IMR-90 (cell line): ENCODE measurements around the gene CREG1. TPM values are rescaled to one million over a fixed set of nuclear protein-coding genes. Genes with fewer than 3 reads are reported as not detected.

Experiments
- ATAC-seq: fragments of 200-7000 bp; cut with Tn5 transposase; 2 replicates; pipeline ENCODE4 v1.9.1; 2020; ENCODE audit warnings: low read depth, mild to moderate bottlenecking, moderate library complexity
- BruUV-seq: library from RNA; stranded (reverse); fragments of 400-500 nt; replicated peaks from 2 replicates; lab custom pipeline; 2021; lab: Mats Ljungman, UMichigan
- CTCF ChIA-PET: fragments of 300-600 bp; formaldehyde crosslinking; extraction: SDS; loops from one replicate; lab custom pipeline; 2021; ENCODE audit warnings: antibody characterized with exemption; lab: Yijun Ruan, JAX
- POLR2A ChIA-PET: fragments of 300-600 bp; sonication (Branson Sonifier 250); formaldehyde crosslinking; loops from one replicate; lab custom pipeline; 2022; ENCODE audit warnings: antibody characterized with exemption; ENCODE audit not compliant: unreplicated experiment; lab: Charles Lee
- DNase-seq: peaks from one replicate; pipeline ENCODE4 v3.0.0; 2013
- H2AFZ ChIP-seq: replicated peaks from 2 replicates; pipeline ENCODE3; 2013; ENCODE audit warnings: low read length, mild to moderate bottlenecking; ENCODE audit not compliant: poor library complexity
- H2AK5ac ChIP-seq: 2 replicates; pipeline ENCODE4 v1.6.1; 2013; ENCODE audit warnings: low read depth, low read length, inconsistent platforms
- H2AK9ac ChIP-seq: replicated peaks from 2 replicates; pipeline ENCODE3; 2013; ENCODE audit warnings: mild to moderate bottlenecking, low read depth, low read length, moderate library complexity; ENCODE audit not compliant: poor library complexity
- H2BK120ac ChIP-seq: 2 replicates; pipeline ENCODE4 v1.6.1; 2013; ENCODE audit warnings: low read depth, low read length, inconsistent platforms
- H2BK15ac ChIP-seq: 3 replicates; pipeline ENCODE4 v1.6.1; 2013; ENCODE audit warnings: low read depth, low read length, inconsistent platforms
- H2BK20ac ChIP-seq: 2 replicates; pipeline ENCODE4 v1.6.1; 2013; ENCODE audit warnings: low read depth, mild to moderate bottlenecking, inconsistent platforms, low read length, moderate library complexity
- H2BK5ac ChIP-seq: 2 replicates; pipeline ENCODE4 v1.6.1; 2013; ENCODE audit warnings: mild to moderate bottlenecking, low read depth, low read length, inconsistent platforms; ENCODE audit not compliant: poor library complexity, severe bottlenecking
- H3K14ac ChIP-seq: replicated peaks from 2 replicates; pipeline ENCODE4 v1.6.1; 2013; ENCODE audit warnings: low read depth, low read length, inconsistent platforms
- H3K18ac ChIP-seq: 2 replicates; pipeline ENCODE4 v1.6.1; 2013; ENCODE audit warnings: low read depth, low read length, control low read depth
- H3K23ac ChIP-seq: 2 replicates; pipeline ENCODE4 v1.6.1; 2013; ENCODE audit warnings: low read depth, low read length, inconsistent platforms
- H3K27ac ChIP-seq: 2 replicates; pipeline ENCODE4 v1.5.1; 2013; ENCODE audit warnings: mild to moderate bottlenecking, control low read depth, low read length; ENCODE audit not compliant: insufficient read depth
- H3K27me3 ChIP-seq: 2 replicates; pipeline ENCODE4 v1.6.1; 2013; ENCODE audit warnings: low read length; ENCODE audit not compliant: control insufficient read depth, insufficient read depth
- H3K36me3 ChIP-seq: 2 replicates; pipeline ENCODE4 v1.6.1; 2013; ENCODE audit warnings: low read length, mixed read lengths; ENCODE audit not compliant: control insufficient read depth, insufficient read depth
- H3K4ac ChIP-seq: 2 replicates; pipeline ENCODE4 v1.6.1; 2013; ENCODE audit warnings: low read depth, low read length, inconsistent platforms
- H3K4me1 ChIP-seq: 2 replicates; pipeline ENCODE4 v1.6.1; 2013; ENCODE audit warnings: low read length, mixed read lengths; ENCODE audit not compliant: control insufficient read depth, insufficient read depth
- H3K4me2 ChIP-seq: 2 replicates; pipeline ENCODE4 v1.6.1; 2013; ENCODE audit warnings: low read depth, mild to moderate bottlenecking, control low read depth, low read length, moderate library complexity
- H3K4me3 ChIP-seq: 2 replicates; pipeline ENCODE4 v1.5.1; 2013; ENCODE audit warnings: low read depth, mild to moderate bottlenecking, control low read depth, low read length, moderate library complexity; ENCODE audit not compliant: insufficient read depth
- H3K56ac ChIP-seq: 2 replicates; pipeline ENCODE4 v1.6.1; 2013; ENCODE audit warnings: low read length, inconsistent platforms; ENCODE audit not compliant: insufficient read depth; ENCODE audit errors: extremely low read depth
- H3K79me1 ChIP-seq, 2 experiments: 2 replicates each; pipeline ENCODE4 v1.6.1; 2013; ENCODE audit warnings: low read length in 2 of 2, inconsistent platforms in 1 of 2, low read depth in 1 of 2
- H3K9ac ChIP-seq: 2 replicates; pipeline ENCODE4 v1.6.1; 2013; ENCODE audit warnings: low read depth, low read length, control low read depth
- H3K9me1 ChIP-seq: 2 replicates; pipeline ENCODE4 v1.6.1; 2013; ENCODE audit warnings: low read length, inconsistent platforms; ENCODE audit not compliant: insufficient read depth
- H3K9me3 ChIP-seq: 2 replicates; pipeline ENCODE4 v1.6.1; 2013; ENCODE audit warnings: low read length; ENCODE audit not compliant: control insufficient read depth, insufficient read depth
- H4K20me1 ChIP-seq: 2 replicates; pipeline ENCODE4 v1.6.1; 2013; ENCODE audit warnings: low read length, inconsistent platforms; ENCODE audit not compliant: insufficient read depth
- H4K5ac ChIP-seq: 2 replicates; pipeline ENCODE4 v1.6.1; 2013; ENCODE audit warnings: mild to moderate bottlenecking, low read depth, low read length, control low read depth
- H4K8ac ChIP-seq, 2 experiments: 2 replicates each; pipeline ENCODE4 v1.6.1; 2013; ENCODE audit warnings: low read depth in 2 of 2, low read length in 2 of 2, control low read depth in 1 of 2, inconsistent platforms in 1 of 2
- H4K91ac ChIP-seq: 2 replicates; pipeline ENCODE4 v1.6.1; 2013; ENCODE audit warnings: low read depth, low read length, inconsistent platforms; ENCODE audit not compliant: insufficient read depth
- CEBPB ChIP-seq: IDR thresholded peaks from 2 replicates; pipeline ENCODE4 v1.6.1; 2012; ENCODE audit warnings: low read depth, low read length, improper control_type of control experiment
- MXI1 ChIP-seq: IDR thresholded peaks from 2 replicates; pipeline ENCODE4 v1.6.1; 2012; ENCODE audit warnings: low read depth, mild to moderate bottlenecking, low read length, moderate library complexity, borderline replicate concordance
- NFE2L2 ChIP-seq: fragments of 150-350 bp; IDR thresholded peaks from 2 replicates; pipeline ENCODE4 v1.6.1; 2016; ENCODE audit warnings: low read depth, mild to moderate bottlenecking, low read length
- SMC3 ChIP-seq: fragments of 150-350 bp; IDR thresholded peaks from 2 replicates; pipeline ENCODE4 v1.6.1; 2016; ENCODE audit warnings: low read depth, mild to moderate bottlenecking, antibody characterized with exemption, low read length, moderate library complexity
- dilution Hi-C: fragments of 300-500 bp; cut with HindIII; formaldehyde crosslinking; loops from one replicate; pipeline ENCODE4 v1.14.3; 2018; ENCODE audit warnings: low sequenced_read_pairs; ENCODE audit not compliant: unreplicated experiment
- in situ Hi-C: fragments of 300-500 bp; cut with MboI; formaldehyde crosslinking; loops from 3 replicates; pipeline ENCODE4 v1.14.3; 2019; ENCODE audit warnings: low sequenced_read_pairs, inconsistent platforms, mixed read lengths
- intact Hi-C: fragments of 100-400 bp; cut with micrococcal nuclease; formaldehyde crosslinking; loops from 2 replicates; pipeline ENCODE4 v1.10.0; 2022
- polyA plus RNA-seq, 3 experiments: library from polyadenylated mRNA; depleted of rRNA; stranded (reverse); fragments of >200 nt; gene quantifications; 2 replicates each; pipeline ENCODE4 v1.2.3, GENCODE V29; 2012; ENCODE audit warnings: low replicate concordance in 1 of 3
- total RNA-seq: library from RNA; depleted of rRNA; stranded (reverse); fragments of >200 nt; gene quantifications from 2 replicates; pipeline ENCODE4 v1.2.3, GENCODE V29; 2012
- TF ChIP-seq, protein P1 (sequence below): fragments of 150-350 bp; IDR thresholded peaks from 2 replicates; pipeline ENCODE4 v1.6.1; 2016; ENCODE audit warnings: low read depth, mild to moderate bottlenecking, low read length, moderate library complexity, borderline replicate concordance

CREG1 gene
- total and polyA plus RNA-seq, 2 of the 4 experiments (the other 2 are of a cell fraction), result 2.9 to 6.4 TPM

DNA sequence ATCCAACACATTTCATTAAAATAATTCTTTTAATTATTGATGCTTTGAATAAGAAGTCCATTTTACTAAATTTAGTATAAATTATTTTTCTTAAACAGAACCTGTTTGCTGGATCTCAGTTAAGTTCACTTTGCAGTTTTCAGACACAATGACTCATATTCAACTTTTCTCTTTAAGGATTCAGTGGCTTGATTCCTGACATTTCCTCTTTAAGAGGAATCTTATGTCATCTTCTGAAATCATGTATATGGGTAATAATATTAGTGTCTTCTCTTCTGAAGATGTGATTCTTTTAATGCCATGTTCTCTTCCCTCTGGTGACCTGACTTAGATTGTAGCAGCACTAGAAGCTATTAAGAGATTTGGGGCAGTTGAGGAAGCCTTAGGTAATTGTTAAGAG lies 12.6 kb downstream of the CREG1 start:
- Histone ChIP-seq H3K79me1 (no peaks in the 10 kb centered on the region), H3K4me3 (no peak overlapping the region), H2AK9ac (no peak overlapping the region), H2BK20ac (no peak overlapping the region), H4K91ac (no peak overlapping the region), H2AFZ (no peak overlapping the region), H4K5ac (no peak overlapping the region), H2AK5ac (no peak overlapping the region), H3K9me1 (no peaks in the 10 kb centered on the region), H3K4me1 (peaks cover 2% of the 10 kb centered on the region; the same call in 1 of the 2 replicates), H3K56ac (no peak overlapping the region), H3K4me2 (no peak overlapping the region), H3K23ac (no peak overlapping the region), H2BK120ac (no peak overlapping the region), H2BK5ac (no peak overlapping the region), H4K8ac (no peak overlapping the region), H2BK15ac (no peak overlapping the region), H4K20me1 (no peaks in the 10 kb centered on the region), H3K18ac (no peak overlapping the region), H3K27ac (no peak overlapping the region), H3K14ac (no peak overlapping the region), H3K9ac (no peak overlapping the region), H3K4ac (no peak overlapping the region), H3K9me3 (no peaks in the 10 kb centered on the region), H3K36me3 (no peaks in the 10 kb centered on the region), H3K27me3 (peaks cover 10% of the 10 kb centered on the region; the same call in 1 of the 2 replicates)
- CTCF ChIA-PET, result interaction anchor here (0.7 to 1.6 kb wide), 3 partner anchors 13 to 271 kb away, joined by 3 to 6 read pairs (median 3); partner anchors contain the start of gene CREG1
- ATAC-seq, result no peak
- no TSS peak for BruUV-seq
- dilution Hi-C loops (no loop called here), intact Hi-C loops (no loop called here), in situ Hi-C loops (no loop called here)
- peak; percentile 10 for DNase-seq
- TF ChIP-seq MXI1 (no peak), NFE2L2 (no peak), SMC3 (no peak), CEBPB (no peak)
- TF ChIP-seq, protein P1, sequence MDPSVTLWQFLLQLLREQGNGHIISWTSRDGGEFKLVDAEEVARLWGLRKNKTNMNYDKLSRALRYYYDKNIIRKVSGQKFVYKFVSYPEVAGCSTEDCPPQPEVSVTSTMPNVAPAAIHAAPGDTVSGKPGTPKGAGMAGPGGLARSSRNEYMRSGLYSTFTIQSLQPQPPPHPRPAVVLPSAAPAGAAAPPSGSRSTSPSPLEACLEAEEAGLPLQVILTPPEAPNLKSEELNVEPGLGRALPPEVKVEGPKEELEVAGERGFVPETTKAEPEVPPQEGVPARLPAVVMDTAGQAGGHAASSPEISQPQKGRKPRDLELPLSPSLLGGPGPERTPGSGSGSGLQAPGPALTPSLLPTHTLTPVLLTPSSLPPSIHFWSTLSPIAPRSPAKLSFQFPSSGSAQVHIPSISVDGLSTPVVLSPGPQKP, result no peak
- POLR2A ChIA-PET, result no interaction called here
